HG03280 (cell line): Measurements from ENCODE around the gene NCOA5.
A peak's percentile ranks its signal among the peaks of the same experiment; 100 is the strongest.
"Not testable (repeated sequence)": the region's sequence is repeated elsewhere in the genome, so short reads cannot be mapped to it uniquely, and the experiment has no call there.

Experiments
- ATAC-seq: cut with Tn5 transposase; IDR thresholded peaks from one replicate; pipeline ENCODE4 v1.9.1; 2021; ENCODE audit warnings: mild to moderate bottlenecking, moderate library complexity; ENCODE audit not compliant: unreplicated experiment

NCOA5 gene

GRCh38 chr20:46121184-46121930 is 31.6 kb upstream of the NCOA5 start:
- ATAC-seq: no peak

- no peak for ATAC-seq
These were observed 30.4 kb upstream of the NCOA5 start for GRCh38 chr20:46120136-46120535.

DNA sequence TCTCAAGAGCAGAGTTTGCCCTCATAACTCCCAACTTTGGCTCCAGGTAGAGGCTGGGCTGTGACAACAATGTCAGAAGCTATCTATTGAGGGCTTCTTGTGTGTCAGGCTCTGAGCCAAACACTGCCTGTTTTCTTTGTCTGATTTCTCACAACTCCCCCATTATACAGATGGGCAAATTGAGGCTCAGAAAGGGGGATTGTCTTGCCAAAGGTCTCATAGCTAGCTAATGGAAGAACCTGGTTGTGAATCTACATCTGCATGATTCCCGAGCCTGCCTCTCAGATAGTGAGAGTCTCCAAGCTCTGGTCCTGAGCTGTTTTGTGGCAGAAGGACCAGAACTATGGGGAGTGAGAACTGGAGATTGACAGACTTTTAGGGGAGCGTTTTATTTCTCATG is 29.8 kb upstream of the NCOA5 start:
- ATAC-seq: no peak

DNA sequence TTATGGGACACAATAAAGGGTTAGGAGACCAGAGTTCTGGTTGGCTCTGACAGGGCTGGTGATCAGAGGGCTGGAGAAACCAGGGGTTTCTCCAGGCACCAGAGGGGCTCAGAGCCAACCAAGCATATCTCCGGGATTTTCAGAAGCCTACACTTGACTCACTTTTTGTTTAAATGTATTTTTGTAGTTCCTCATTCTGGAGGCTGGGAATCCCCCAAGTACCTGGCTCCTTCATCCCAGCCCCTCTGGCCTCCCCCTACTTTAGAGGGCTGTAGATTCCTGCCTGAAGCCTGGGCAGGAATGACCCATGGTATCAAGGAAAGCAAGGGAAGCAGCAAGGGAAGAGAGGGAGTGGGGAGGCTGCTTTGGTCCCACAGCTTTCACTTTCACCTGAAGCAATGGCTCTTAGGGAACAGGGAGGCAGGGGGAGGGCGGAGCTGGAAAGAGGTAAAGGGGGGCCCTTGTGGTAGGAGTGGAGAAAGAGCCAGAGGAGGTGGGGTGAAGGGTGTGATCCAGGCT is 29.3 kb upstream of the NCOA5 start:
- ATAC-seq: peak; percentile 19

DNA sequence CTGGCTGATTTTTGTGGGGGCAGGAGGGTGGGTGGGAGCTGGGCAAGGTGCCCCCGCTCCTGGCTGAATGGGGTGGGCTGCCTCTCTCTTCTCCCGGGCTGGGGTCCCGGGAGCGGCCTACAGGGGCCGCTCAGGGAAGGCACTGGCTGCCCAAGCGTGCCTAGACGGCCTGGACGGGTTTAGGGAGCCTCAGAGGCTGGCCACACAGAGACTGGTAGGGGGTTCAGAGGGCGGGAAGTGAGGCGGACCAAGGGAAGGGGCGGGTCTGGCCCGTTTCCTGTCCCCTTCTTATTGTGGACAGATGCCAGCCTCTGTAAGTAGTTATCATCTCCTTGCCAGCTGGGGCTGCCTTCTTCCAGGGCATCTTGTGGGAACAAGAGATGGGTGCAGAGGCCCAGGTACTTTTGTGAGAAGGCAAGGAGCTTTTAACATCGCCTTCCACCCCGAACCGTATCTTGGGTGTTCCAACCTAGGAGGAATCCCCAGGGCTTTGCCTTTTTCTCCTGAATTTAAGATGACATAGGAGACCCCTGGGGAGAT is 28.8 kb upstream of the NCOA5 start:
- ATAC-seq: peak; percentile 47

GRCh38 chr20:46117704-46118467 is 28.1 kb upstream of the NCOA5 start, which contains the start of gene CD40:
CD40 (plus strand) TSS chr20:46118314; CDS start chr20:46118344, 30 bp downstream.
- peak; percentile 82 for ATAC-seq

- ATAC-seq: no peak
These were observed 24.7 kb upstream of the NCOA5 start for GRCh38 chr20:46114449-46114848.

DNA sequence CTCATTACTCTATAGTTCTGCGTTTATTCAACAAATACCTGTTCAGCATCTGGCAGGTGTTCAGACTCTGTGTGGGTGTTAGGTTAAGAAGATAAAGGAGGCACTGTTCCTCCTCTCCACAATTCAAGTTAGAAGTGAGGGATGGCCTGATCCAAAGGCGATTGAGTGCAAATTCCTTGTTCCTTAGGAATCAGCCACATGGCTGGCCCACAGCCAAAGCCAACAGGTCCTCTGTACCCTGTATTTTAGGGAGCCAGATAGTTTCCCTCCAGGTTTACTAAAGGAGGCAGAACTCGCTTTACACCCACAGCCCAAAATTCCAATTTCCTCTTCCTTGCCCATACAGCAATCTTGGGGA is 23.3 kb upstream of the NCOA5 start:
- ATAC-seq: no peak

GRCh38 chr20:46112430-46113112 is 22.8 kb upstream of the NCOA5 start:
- no peak for ATAC-seq

DNA sequence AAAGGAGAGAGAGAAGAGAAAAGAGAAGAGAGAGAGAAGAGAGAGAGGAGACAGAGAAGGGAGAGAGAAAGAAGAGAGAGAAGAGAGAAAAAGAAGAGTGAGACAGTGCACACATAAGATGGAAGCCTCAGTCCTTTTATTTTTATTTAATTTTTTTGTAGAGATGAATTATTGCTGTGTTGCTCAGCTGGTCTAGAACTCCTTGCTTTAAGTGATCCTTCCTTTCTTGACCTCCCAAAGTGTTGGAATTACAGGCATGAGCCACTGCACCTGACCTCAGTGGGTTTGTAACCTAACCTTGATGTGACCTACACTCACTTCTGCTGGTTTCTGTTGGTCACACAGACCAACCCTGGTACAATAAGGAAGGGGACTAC is 22.1 kb upstream of the NCOA5 start:
- no peak for ATAC-seq

DNA sequence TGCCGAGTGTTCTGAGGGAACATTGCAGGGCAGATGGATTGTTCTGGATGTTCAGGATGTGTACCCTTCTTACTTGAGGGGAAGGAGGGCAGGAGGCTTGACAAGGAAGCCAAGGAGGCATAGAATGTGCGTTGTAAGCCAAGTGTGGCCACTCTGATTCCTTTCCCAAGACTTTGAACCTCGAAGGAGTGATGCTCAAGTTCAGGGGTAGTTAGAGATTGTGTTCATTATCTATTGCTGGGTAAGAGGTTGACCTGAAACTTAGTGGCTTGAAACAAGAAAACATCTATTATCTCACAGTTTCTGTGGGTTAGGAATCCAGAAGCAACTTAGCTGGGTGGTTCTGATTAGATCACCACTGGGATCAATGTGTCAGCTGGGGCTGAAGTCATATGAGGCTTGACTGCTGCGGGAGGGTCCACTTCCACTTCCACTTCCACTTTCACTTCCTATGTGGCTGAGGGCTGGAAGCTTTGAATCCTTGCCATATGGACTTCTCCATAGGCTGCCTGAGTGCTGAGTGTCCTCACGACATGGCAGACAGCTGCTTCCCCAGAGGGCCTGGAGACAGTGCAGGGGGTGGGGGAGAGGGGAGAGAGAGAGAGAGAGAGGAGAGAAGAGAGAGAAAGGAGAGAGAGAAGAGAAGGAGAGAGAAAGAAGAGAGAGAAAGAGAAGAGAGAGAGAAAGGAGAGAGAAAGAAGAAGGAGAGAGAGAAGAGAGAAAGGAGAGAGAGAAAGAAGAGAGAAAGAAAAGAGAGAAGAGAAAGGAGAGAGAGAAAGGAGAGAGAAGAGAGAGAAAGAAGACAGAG is 21.5 kb upstream of the NCOA5 start:
- peak; percentile 49 for ATAC-seq

GRCh38 chr20:46108976-46109375 is 19.2 kb upstream of the NCOA5 start:
- ATAC-seq: no peak

DNA sequence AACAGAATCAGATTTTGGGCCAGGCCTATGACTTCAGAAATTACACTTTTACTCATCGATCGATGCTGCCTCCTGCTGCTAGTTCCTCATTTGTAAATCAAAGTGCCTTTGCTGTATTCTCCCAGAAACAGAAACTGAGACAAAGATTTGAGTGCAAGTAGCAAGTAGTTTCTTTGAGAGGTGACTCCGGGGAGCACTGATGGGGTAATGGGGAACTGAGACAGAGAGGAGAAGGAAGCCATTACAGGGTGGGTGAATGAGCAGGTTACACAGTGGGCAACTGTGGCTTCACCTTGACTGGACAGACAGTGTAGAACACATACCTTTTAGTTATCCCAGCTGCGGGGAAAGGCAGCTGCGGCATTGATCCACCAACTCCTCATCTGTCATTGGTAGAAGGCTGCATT is 18.7 kb upstream of the NCOA5 start:
- ATAC-seq: peak; percentile 82

GRCh38 chr20:46107061-46107460 is 17.3 kb upstream of the NCOA5 start:
- ATAC-seq: no peak

GRCh38 chr20:46104262-46104661 is 14.5 kb upstream of the NCOA5 start:
- ATAC-seq: no peak

DNA sequence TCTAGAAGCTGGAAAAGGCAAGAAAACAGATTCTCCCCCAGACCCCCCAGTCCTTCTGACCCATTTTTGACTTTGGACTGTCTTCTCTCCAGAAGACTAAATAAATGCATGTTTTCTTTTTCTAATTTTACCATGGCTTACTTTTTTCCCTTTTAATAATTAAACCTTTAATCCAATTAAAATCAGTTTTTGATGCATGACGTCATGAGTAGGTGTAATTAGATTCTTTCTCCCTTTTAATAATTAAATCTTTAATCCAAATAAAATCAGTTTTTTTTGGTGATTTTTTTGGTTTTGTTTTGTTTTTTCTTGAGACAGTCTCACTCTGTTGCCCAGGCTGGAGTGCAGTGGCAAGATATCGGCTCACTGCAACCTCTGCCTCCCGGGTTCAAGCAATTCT is 13.2 kb upstream of the NCOA5 start:
- ATAC-seq: no peak

DNA sequence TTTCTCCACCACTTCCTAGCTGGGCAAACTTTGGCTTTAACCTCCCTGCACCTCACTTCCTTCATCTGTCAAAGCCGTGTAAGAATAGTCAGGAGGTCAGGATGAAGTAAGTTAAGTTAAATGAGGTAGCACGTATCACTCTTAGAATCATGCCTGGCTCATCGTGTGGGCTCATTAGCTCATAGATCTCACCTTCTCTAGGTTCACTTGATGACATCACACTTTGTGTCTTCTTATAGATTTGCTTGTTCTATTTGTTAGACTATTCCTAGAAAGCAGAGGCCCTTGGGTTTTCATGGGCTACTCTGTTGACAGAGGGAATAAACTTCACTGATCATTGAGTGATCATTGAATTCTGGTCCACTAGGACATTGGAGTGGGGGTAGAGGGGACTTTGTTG is 12.2 kb upstream of the NCOA5 start:
- ATAC-seq: no peak

DNA sequence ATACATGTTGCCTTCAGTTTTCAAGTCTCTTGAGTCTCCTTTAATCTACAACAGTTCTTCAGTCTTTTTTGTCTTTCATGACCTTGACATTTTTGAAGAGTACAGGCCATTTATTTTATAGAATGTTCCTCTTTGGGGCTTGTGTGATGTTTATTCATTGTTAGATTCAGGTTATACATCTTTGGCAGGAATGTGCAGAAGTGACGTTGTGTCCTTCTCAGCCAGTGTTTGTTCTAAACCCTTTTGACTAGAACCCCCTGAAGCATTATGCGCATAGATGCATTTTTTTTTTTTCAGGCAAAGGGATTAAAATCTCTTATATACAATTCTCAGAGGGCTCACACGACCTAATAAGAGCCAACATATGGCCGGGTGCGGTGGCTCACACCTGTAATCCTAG is 11.2 kb upstream of the NCOA5 start:
- no peak for ATAC-seq

DNA sequence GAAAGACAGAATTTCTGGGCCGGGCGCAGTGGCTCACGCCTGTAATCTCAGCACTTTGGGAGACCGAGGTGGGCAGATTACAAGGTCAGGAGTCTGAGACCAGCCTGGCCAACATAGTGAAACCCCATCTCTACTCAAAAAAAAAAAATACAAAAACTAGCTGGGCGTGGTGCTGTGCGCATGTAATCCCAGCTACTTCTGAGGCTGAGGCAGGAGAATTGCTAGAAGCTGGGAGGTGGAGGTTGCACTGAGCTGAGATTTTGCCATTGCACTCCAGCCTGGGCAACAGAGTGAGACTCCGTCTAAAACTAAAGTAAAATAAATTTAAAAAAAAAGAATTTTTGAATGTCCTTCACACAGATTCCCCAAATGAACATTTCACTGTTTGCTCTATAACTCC is 10.7 kb upstream of the NCOA5 start:
- not testable (repeated sequence) for ATAC-seq

- ATAC-seq: no peak
These were observed 9.9 kb upstream of the NCOA5 start for GRCh38 chr20:46099491-46100287.
